OCI-LY1 (cell line): Measurements from ENCODE around the gene CRYL1.

Source experiments
- H2AFZ ChIP-seq: fragments of 200-600 bp; sonication (generic), shearing (Covaris generic); 2 replicates; pipeline ENCODE4 v1.6.0; 2014; ENCODE audit warnings: antibody characterized with exemption, mild to moderate bottlenecking, low read length
- H3F3A ChIP-seq: fragments of 200-600 bp; sonication (generic), shearing (Covaris generic); 2 replicates; pipeline ENCODE4 v1.6.0; 2014; ENCODE audit warnings: mild to moderate bottlenecking, antibody characterized with exemption, low read length, moderate library complexity; ENCODE audit not compliant: insufficient read depth
- H3K27ac ChIP-seq: fragments of 200-600 bp; sonication (generic); 2 replicates; pipeline ENCODE4 v1.5.1; 2014; ENCODE audit warnings: low read length, mixed run types, mild to moderate bottlenecking, low read depth; ENCODE audit not compliant: poor library complexity, severe bottlenecking
- H3K27me3 ChIP-seq: fragments of 200-600 bp; sonication (generic); 2 replicates; pipeline ENCODE4 v1.6.0; 2014; ENCODE audit warnings: antibody characterized with exemption, mild to moderate bottlenecking, low read length, moderate library complexity; ENCODE audit not compliant: insufficient read depth
- H3K36me3 ChIP-seq: fragments of 200-600 bp; sonication (generic); 2 replicates; pipeline ENCODE4 v1.6.1; 2014; ENCODE audit warnings: mild to moderate bottlenecking, antibody characterized with exemption, low read length, moderate library complexity, mixed read lengths; ENCODE audit not compliant: insufficient read depth
- H3K4me1 ChIP-seq: fragments of 200-600 bp; sonication (generic); 2 replicates; pipeline ENCODE4 v1.5.1; 2014; ENCODE audit warnings: mild to moderate bottlenecking, low read length, moderate library complexity; ENCODE audit not compliant: insufficient read depth, severe bottlenecking
- H3K4me2 ChIP-seq: fragments of 200-600 bp; sonication (generic), shearing (Covaris generic); 2 replicates; pipeline ENCODE4 v1.6.1; 2014; ENCODE audit warnings: low read length
- H3K4me3 ChIP-seq: fragments of 200-600 bp; sonication (generic); 2 replicates; pipeline ENCODE4 v1.5.1; 2014; ENCODE audit warnings: low read length, low read depth, mild to moderate bottlenecking, mixed read lengths; ENCODE audit not compliant: poor library complexity, severe bottlenecking
- H3K79me2 ChIP-seq: fragments of 200-600 bp; shearing (Covaris generic); 2 replicates; pipeline ENCODE4 v1.6.1; 2016; ENCODE audit warnings: mixed run types, low read length, mixed read lengths; ENCODE audit not compliant: insufficient read depth
- H3K9ac ChIP-seq: fragments of 200-600 bp; sonication (generic), shearing (Covaris generic); 2 replicates; pipeline ENCODE4 v1.6.1; 2014; ENCODE audit warnings: mild to moderate bottlenecking, low read length, mixed read lengths
- H3K9me2 ChIP-seq: fragments of 200-600 bp; sonication (generic), shearing (Covaris generic); 2 replicates; pipeline ENCODE4 v1.6.1; 2014; ENCODE audit warnings: low read depth, mild to moderate bottlenecking, low read length, mixed read lengths
- H3K9me3 ChIP-seq: fragments of 200-600 bp; shearing (Covaris generic); 2 replicates; pipeline ENCODE4 v1.6.1; 2014; ENCODE audit warnings: low read length, mixed read lengths
- H4K20me1 ChIP-seq: fragments of 200-600 bp; sonication (generic), shearing (Covaris generic); 2 replicates; pipeline ENCODE4 v1.6.0; 2016; ENCODE audit warnings: mild to moderate bottlenecking, low read length; ENCODE audit not compliant: insufficient read depth
- CTCF ChIP-seq: fragments of 200-600 bp; sonication (generic), shearing (Covaris generic); IDR thresholded peaks from 2 replicates; pipeline ENCODE4 v1.5.1; 2017; ENCODE audit warnings: mild to moderate bottlenecking, antibody characterized with exemption, low read length, moderate library complexity, mixed read lengths
- EZH2 ChIP-seq: fragments of 200-600 bp; sonication (generic), shearing (Covaris generic); IDR thresholded peaks from 2 replicates; pipeline ENCODE4 v1.8.0; 2017; ENCODE audit warnings: borderline replicate concordance, mixed run types, mild to moderate bottlenecking, antibody characterized with exemption, low read length, moderate library complexity, mixed read lengths

The CRYL1 gene

GRCh38 chr13:20553311-20553710, 27.7 kb upstream of the CRYL1 start:
- Histone ChIP-seq H3K27ac (no peak overlapping the region), H3K4me2 (no peak overlapping the region), H4K20me1 (no peaks in the 10 kb centered on the region), H3K9ac (no peak overlapping the region), H3K9me3 (no peaks in the 10 kb centered on the region), H3K36me3 (no peaks in the 10 kb centered on the region), H2AFZ (no peak overlapping the region), H3K9me2 (no peaks in the 10 kb centered on the region), H3K79me2 (no peaks in the 10 kb centered on the region), H3K4me3 (no peak overlapping the region), H3K4me1 (no peaks in the 10 kb centered on the region), H3F3A (no peaks in the 10 kb centered on the region), H3K27me3 (no peaks in the 10 kb centered on the region; the same call in 1 of the 2 replicates)
- no peak for TF ChIP-seq EZH2
- TF ChIP-seq CTCF: no peak

GRCh38 chr13:20550799-20551198, 25.1 kb upstream of the CRYL1 start:
- Histone ChIP-seq H3K9ac (no peak overlapping the region), H3K27me3 (no peaks in the 10 kb centered on the region)
- TF ChIP-seq EZH2 (no peak), CTCF (no peak)

GRCh38 chr13:20547479-20547908, 21.8 kb upstream of the CRYL1 start:
- no peaks in the 10 kb centered on the region for H3K79me2 ChIP-seq
- H3K36me3 ChIP-seq: no peaks in the 10 kb centered on the region
- H3K9me2 ChIP-seq: no peaks in the 10 kb centered on the region
- no peak for TF ChIP-seq CTCF
- no peak for TF ChIP-seq EZH2
- no peak overlapping the region for H3K4me2 ChIP-seq
- H3K4me3 ChIP-seq: no peak overlapping the region
- no peak overlapping the region for H3K9ac ChIP-seq
- no peak overlapping the region for H3K27ac ChIP-seq
- H3K27me3 ChIP-seq: no peaks in the 10 kb centered on the region
- H4K20me1 ChIP-seq: no peaks in the 10 kb centered on the region
- H3F3A ChIP-seq: no peaks in the 10 kb centered on the region
- no peaks in the 10 kb centered on the region for H3K4me1 ChIP-seq
- H2AFZ ChIP-seq: no peak overlapping the region
- H3K9me3 ChIP-seq: no peaks in the 10 kb centered on the region

More at GRCh38 chr13:20550799-20551198, 25.1 kb upstream of the CRYL1 start:
- no peaks in the 10 kb centered on the region for H3K36me3 ChIP-seq
- H3F3A ChIP-seq: no peaks in the 10 kb centered on the region
- H3K4me1 ChIP-seq: no peaks in the 10 kb centered on the region
- H2AFZ ChIP-seq: no peak overlapping the region
- H3K9me3 ChIP-seq: no peaks in the 10 kb centered on the region
- no peak overlapping the region for H3K4me2 ChIP-seq
- H3K79me2 ChIP-seq: no peaks in the 10 kb centered on the region
- no peaks in the 10 kb centered on the region for H3K9me2 ChIP-seq
- no peak overlapping the region for H3K27ac ChIP-seq
- H4K20me1 ChIP-seq: no peaks in the 10 kb centered on the region
- H3K4me3 ChIP-seq: no peak overlapping the region
